ENCODE measurements around the gene CSMD2. TPM values are rescaled to one million over a fixed set of nuclear protein-coding genes. Genes with fewer than 3 reads are reported as not detected.

The CSMD2 gene
- polyA plus RNA-seq, 1 of the 3 experiments (the other 2 are of a cell fraction): not detected

- no peak for TF ChIP-seq NFIC (IDR thresholded peaks at IDR 0.05; ENCODE audit: borderline replicate concordance)
These were observed 21.1 kb downstream of the CSMD2 start (continued) for GRCh38 chr1:34143975-34144374.

- Histone ChIP-seq H2AFZ (ENCODE audit: low read depth) (no peak overlapping the region), H3K9ac (no peak overlapping the region), H4K20me1 (ENCODE audit: insufficient read depth) (no peaks in the 10 kb centered on the region), H3K27me3 (ENCODE audit: insufficient read depth) (no peaks in the 10 kb centered on the region), H3F3A (replicated peaks; ENCODE audit: insufficient read depth) (no peaks in the 10 kb centered on the region), H3K36me3 (replicated peaks in 1 of 2; ENCODE audit: control insufficient read depth in 1 of 2, insufficient read depth in 2 of 2, low read length in 1 of 2) (no peaks in the 10 kb centered on the region), H3K4me1 (ENCODE audit: control insufficient read depth in 1 of 2, insufficient read depth in 2 of 2, low read depth in 1 of 2, low read length in 1 of 2) (no peaks in the 10 kb centered on the region), H3K4me2 (no peak overlapping the region), H3K4me3 (ENCODE audit: low read depth in 2 of 2, low read length in 1 of 2) (no peak overlapping the region), H3K9me3 (no peaks in the 10 kb centered on the region), H3K27ac (ENCODE audit: low read depth in 2 of 2, low read length in 1 of 2) (no peak overlapping the region), H3K9me2 (no peaks in the 10 kb centered on the region), H3K79me2 (ENCODE audit: insufficient read depth) (no peaks in the 10 kb centered on the region)
- POLR2A ChIA-PET: no interaction called here
- TF ChIP-seq USF2 (IDR thresholded peaks at IDR 0.05; ENCODE audit: borderline replicate concordance, low read depth, low read length) (no peak), TAF1 (IDR thresholded peaks at IDR 0.05; ENCODE audit: borderline replicate concordance, low read depth, low read length) (no peak), REST (IDR thresholded peaks at IDR 0.05; ENCODE audit: low read depth, low read length) (no peak), ELF1 (IDR thresholded peaks at IDR 0.05) (no peak), SMC3 (IDR thresholded peaks at IDR 0.05; ENCODE audit: low read depth, low read length) (no peak), TEAD4 (IDR thresholded peaks at IDR 0.05; ENCODE audit: borderline replicate concordance, insufficient read depth) (no peak), ZBTB33 (IDR thresholded peaks at IDR 0.05; ENCODE audit: borderline replicate concordance, low read depth) (no peak), PBX3 (IDR thresholded peaks at IDR 0.05) (no peak), TCF12 (IDR thresholded peaks at IDR 0.05) (no peak), POLR2AphosphoS5 (IDR thresholded peaks at IDR 0.05; ENCODE audit: low read depth, low read length) (no peak)
- CTCF ChIA-PET: no interaction called here
- no peak for DNase-seq
- WGBS (ENCODE audit: low lambda C conversion rate): 34% methylated on average over 7 of the region's 7 CpGs
These were observed 24.9 kb downstream of the CSMD2 start for GRCh38 chr1:34140011-34140676.
